HEK293 (cell line): ENCODE measurements around the gene ZNF546.
A peak's percentile ranks its signal among the peaks of the same experiment; 100 is the strongest.

Source experiments
- GLIS1 ChIP-seq: fragments of 450-650 bp; formaldehyde crosslinking; IDR thresholded peaks from 2 replicates; pipeline ENCODE4 v1.5.1; 2016; ENCODE audit warnings: missing biosample characterization, missing genetic modification characterization
- KLF7 ChIP-seq: fragments of 450-650 bp; formaldehyde crosslinking; IDR thresholded peaks from 2 replicates; pipeline ENCODE4 v1.5.1; 2016; ENCODE audit warnings: missing biosample characterization, missing genetic modification characterization, borderline replicate concordance
- MYNN ChIP-seq: fragments of 450-650 bp; formaldehyde crosslinking; IDR thresholded peaks from 2 replicates; pipeline ENCODE4 v1.5.1; 2016; ENCODE audit warnings: missing biosample characterization, missing genetic modification characterization, borderline replicate concordance
- PATZ1 ChIP-seq: fragments of 450-650 bp; formaldehyde crosslinking; IDR thresholded peaks from 2 replicates; pipeline ENCODE4 v1.5.1; 2016; ENCODE audit warnings: missing biosample characterization, missing genetic modification characterization
- SCRT1 ChIP-seq: fragments of 450-650 bp; formaldehyde crosslinking; IDR thresholded peaks from 2 replicates; pipeline ENCODE4 v1.5.1; 2016; ENCODE audit warnings: missing biosample characterization, missing genetic modification characterization, borderline replicate concordance
- ZBTB20 ChIP-seq: fragments of 450-650 bp; formaldehyde crosslinking; IDR thresholded peaks from 2 replicates; pipeline ENCODE4 v1.5.1; 2016; ENCODE audit warnings: missing biosample characterization, missing genetic modification characterization
- ZBTB44 ChIP-seq: fragments of 450-650 bp; IDR thresholded peaks from 2 replicates; pipeline ENCODE4 v1.5.1; 2018; ENCODE audit warnings: missing biosample characterization, mild to moderate bottlenecking, missing genetic modification characterization
- ZNF341 ChIP-seq: fragments of 450-650 bp; formaldehyde crosslinking; IDR thresholded peaks from 2 replicates; pipeline ENCODE4; 2016; ENCODE audit warnings: low read depth, missing biosample characterization, missing genetic modification characterization
- ZNF449 ChIP-seq: fragments of 450-650 bp; formaldehyde crosslinking; IDR thresholded peaks from 2 replicates; pipeline ENCODE4 v1.5.1; 2017; ENCODE audit warnings: missing biosample characterization, mild to moderate bottlenecking, missing genetic modification characterization, moderate library complexity
- ZNF510 ChIP-seq: fragments of 450-650 bp; formaldehyde crosslinking; IDR thresholded peaks from 2 replicates; pipeline ENCODE4 v1.5.1; 2018; ENCODE audit warnings: mild to moderate bottlenecking, missing genetic modification characterization, missing biosample characterization; ENCODE audit not compliant: insufficient replicate concordance
- ZNF549 ChIP-seq: fragments of 450-650 bp; IDR thresholded peaks from 2 replicates; pipeline ENCODE4 v1.5.1; 2018; ENCODE audit warnings: missing biosample characterization, missing genetic modification characterization, mild to moderate bottlenecking, inconsistent platforms, moderate library complexity
- ZNF677 ChIP-seq: fragments of 450-650 bp; IDR thresholded peaks from 2 replicates; pipeline ENCODE4 v1.5.0; 2018; ENCODE audit warnings: missing biosample characterization, mild to moderate bottlenecking, missing genetic modification characterization, moderate library complexity
- TF ChIP-seq, protein P1 (sequence below): fragments of 450-650 bp; formaldehyde crosslinking; IDR thresholded peaks from 2 replicates; pipeline ENCODE4 v1.5.1; 2016; ENCODE audit warnings: missing biosample characterization, missing genetic modification characterization, borderline replicate concordance
- TF ChIP-seq, protein P2 (sequence below): fragments of 450-650 bp; formaldehyde crosslinking; IDR thresholded peaks from 2 replicates; pipeline ENCODE4 v1.5.1; 2016; ENCODE audit warnings: missing biosample characterization, missing genetic modification characterization
- TF ChIP-seq, protein P3 (sequence below): fragments of 450-650 bp; formaldehyde crosslinking; IDR thresholded peaks from 2 replicates; pipeline ENCODE4 v1.5.1; 2016; ENCODE audit warnings: missing biosample characterization, missing genetic modification characterization
- TF ChIP-seq, protein P4 (sequence below): fragments of 450-650 bp; formaldehyde crosslinking; IDR thresholded peaks from 2 replicates; pipeline ENCODE4 v1.5.1; 2016; ENCODE audit warnings: missing biosample characterization, missing genetic modification characterization

The ZNF546 gene

GRCh38 chr19:39996811-39997637, at the start of gene ZNF546 (continued):
- peak; percentile 86 for TF ChIP-seq MYNN (tag by site-specific recombination)
- TF ChIP-seq PATZ1 (tag by site-specific recombination), result peak; percentile 83
- TF ChIP-seq, protein P1, sequence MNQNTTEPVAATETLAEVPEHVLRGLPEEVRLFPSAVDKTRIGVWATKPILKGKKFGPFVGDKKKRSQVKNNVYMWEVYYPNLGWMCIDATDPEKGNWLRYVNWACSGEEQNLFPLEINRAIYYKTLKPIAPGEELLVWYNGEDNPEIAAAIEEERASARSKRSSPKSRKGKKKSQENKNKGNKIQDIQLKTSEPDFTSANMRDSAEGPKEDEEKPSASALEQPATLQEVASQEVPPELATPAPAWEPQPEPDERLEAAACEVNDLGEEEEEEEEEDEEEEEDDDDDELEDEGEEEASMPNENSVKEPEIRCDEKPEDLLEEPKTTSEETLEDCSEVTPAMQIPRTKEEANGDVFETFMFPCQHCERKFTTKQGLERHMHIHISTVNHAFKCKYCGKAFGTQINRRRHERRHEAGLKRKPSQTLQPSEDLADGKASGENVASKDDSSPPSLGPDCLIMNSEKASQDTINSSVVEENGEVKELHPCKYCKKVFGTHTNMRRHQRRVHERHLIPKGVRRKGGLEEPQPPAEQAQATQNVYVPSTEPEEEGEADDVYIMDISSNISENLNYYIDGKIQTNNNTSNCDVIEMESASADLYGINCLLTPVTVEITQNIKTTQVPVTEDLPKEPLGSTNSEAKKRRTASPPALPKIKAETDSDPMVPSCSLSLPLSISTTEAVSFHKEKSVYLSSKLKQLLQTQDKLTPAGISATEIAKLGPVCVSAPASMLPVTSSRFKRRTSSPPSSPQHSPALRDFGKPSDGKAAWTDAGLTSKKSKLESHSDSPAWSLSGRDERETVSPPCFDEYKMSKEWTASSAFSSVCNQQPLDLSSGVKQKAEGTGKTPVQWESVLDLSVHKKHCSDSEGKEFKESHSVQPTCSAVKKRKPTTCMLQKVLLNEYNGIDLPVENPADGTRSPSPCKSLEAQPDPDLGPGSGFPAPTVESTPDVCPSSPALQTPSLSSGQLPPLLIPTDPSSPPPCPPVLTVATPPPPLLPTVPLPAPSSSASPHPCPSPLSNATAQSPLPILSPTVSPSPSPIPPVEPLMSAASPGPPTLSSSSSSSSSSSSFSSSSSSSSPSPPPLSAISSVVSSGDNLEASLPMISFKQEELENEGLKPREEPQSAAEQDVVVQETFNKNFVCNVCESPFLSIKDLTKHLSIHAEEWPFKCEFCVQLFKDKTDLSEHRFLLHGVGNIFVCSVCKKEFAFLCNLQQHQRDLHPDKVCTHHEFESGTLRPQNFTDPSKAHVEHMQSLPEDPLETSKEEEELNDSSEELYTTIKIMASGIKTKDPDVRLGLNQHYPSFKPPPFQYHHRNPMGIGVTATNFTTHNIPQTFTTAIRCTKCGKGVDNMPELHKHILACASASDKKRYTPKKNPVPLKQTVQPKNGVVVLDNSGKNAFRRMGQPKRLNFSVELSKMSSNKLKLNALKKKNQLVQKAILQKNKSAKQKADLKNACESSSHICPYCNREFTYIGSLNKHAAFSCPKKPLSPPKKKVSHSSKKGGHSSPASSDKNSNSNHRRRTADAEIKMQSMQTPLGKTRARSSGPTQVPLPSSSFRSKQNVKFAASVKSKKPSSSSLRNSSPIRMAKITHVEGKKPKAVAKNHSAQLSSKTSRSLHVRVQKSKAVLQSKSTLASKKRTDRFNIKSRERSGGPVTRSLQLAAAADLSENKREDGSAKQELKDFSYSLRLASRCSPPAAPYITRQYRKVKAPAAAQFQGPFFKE (tag by site-specific recombination), result 0 out of 2 replicates have a peak, but pooled peaks have one; percentile 61
- peak; percentile 32; the same call in 1 of the 2 replicates for TF ChIP-seq SCRT1 (tag by site-specific recombination)
- peak; percentile 65 for TF ChIP-seq KLF7
- no peak for TF ChIP-seq ZNF549 (tag by site-specific recombination)
- TF ChIP-seq ZBTB44 (tag by site-specific recombination), result peak; percentile 46; the same call in 1 of the 2 replicates
- TF ChIP-seq ZBTB20, result peak; percentile 98
- TF ChIP-seq ZNF341 (tag by site-specific recombination), result no peak; the same call in 1 of the 2 replicates
- TF ChIP-seq ZNF510 (tag by site-specific recombination), result no peak
- TF ChIP-seq, protein P2, sequence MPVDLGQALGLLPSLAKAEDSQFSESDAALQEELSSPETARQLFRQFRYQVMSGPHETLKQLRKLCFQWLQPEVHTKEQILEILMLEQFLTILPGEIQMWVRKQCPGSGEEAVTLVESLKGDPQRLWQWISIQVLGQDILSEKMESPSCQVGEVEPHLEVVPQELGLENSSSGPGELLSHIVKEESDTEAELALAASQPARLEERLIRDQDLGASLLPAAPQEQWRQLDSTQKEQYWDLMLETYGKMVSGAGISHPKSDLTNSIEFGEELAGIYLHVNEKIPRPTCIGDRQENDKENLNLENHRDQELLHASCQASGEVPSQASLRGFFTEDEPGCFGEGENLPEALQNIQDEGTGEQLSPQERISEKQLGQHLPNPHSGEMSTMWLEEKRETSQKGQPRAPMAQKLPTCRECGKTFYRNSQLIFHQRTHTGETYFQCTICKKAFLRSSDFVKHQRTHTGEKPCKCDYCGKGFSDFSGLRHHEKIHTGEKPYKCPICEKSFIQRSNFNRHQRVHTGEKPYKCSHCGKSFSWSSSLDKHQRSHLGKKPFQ (tag by site-specific recombination), result no peak; the same call in 1 of the 2 replicates
- peak; percentile 72; the same call in 1 of the 2 replicates for TF ChIP-seq GLIS1 (tag by site-specific recombination)
- TF ChIP-seq, protein P3, sequence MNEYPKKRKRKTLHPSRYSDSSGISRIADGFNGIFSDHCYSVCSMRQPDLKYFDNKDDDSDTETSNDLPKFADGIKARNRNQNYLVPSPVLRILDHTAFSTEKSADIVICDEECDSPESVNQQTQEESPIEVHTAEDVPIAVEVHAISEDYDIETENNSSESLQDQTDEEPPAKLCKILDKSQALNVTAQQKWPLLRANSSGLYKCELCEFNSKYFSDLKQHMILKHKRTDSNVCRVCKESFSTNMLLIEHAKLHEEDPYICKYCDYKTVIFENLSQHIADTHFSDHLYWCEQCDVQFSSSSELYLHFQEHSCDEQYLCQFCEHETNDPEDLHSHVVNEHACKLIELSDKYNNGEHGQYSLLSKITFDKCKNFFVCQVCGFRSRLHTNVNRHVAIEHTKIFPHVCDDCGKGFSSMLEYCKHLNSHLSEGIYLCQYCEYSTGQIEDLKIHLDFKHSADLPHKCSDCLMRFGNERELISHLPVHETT, result peak; percentile 55
- TF ChIP-seq ZNF449, result peak; percentile 93
- TF ChIP-seq, protein P4, sequence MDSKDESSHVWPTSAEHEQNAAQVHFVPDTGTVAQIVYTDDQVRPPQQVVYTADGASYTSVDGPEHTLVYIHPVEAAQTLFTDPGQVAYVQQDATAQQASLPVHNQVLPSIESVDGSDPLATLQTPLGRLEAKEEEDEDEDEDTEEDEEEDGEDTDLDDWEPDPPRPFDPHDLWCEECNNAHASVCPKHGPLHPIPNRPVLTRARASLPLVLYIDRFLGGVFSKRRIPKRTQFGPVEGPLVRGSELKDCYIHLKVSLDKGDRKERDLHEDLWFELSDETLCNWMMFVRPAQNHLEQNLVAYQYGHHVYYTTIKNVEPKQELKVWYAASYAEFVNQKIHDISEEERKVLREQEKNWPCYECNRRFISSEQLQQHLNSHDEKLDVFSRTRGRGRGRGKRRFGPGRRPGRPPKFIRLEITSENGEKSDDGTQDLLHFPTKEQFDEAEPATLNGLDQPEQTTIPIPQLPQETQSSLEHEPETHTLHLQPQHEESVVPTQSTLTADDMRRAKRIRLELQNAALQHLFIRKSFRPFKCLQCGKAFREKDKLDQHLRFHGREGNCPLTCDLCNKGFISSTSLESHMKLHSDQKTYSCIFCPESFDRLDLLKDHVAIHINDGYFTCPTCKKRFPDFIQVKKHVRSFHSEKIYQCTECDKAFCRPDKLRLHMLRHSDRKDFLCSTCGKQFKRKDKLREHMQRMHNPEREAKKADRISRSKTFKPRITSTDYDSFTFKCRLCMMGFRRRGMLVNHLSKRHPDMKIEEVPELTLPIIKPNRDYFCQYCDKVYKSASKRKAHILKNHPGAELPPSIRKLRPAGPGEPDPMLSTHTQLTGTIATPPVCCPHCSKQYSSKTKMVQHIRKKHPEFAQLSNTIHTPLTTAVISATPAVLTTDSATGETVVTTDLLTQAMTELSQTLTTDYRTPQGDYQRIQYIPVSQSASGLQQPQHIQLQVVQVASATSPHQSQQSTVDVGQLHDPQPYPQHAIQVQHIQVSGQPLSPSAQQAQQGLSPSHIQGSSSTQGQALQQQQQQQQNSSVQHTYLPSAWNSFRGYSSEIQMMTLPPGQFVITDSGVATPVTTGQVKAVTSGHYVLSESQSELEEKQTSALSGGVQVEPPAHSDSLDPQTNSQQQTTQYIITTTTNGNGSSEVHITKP (tag by site-specific recombination), result peak; percentile 90
- 0 out of 2 replicates have a peak, but pooled peaks have one; percentile 11 for TF ChIP-seq ZNF677 (tag by site-specific recombination)
